ENCODE results near the gene MORF4L2. TPM values are rescaled to one million over a fixed set of nuclear protein-coding genes. Genes with fewer than 3 reads are reported as not detected.

MORF4L2 gene
- total and polyA plus RNA-seq, 2 experiments from 2014 or later: 311 to 315 TPM

- Mint-ChIP-seq H3K27ac (no peak overlapping the region), H3K4me3 (no peak overlapping the region), H3K4me1 (peaks cover 4% of the 10 kb centered on the region; the same call in 2 of the 3 replicates), H3K27me3 (ENCODE audit: insufficient read depth, low read depth, poor library complexity) (no peaks in the 10 kb centered on the region), H3K36me3 (ENCODE audit: low read depth) (no peaks in the 10 kb centered on the region), H3K9me3 (no peaks in the 10 kb centered on the region)
- no peaks in the 10 kb centered on the region for H3K79me2 ChIP-seq (replicated peaks; ENCODE audit: insufficient read depth)
- TF ChIP-seq, protein P1, sequence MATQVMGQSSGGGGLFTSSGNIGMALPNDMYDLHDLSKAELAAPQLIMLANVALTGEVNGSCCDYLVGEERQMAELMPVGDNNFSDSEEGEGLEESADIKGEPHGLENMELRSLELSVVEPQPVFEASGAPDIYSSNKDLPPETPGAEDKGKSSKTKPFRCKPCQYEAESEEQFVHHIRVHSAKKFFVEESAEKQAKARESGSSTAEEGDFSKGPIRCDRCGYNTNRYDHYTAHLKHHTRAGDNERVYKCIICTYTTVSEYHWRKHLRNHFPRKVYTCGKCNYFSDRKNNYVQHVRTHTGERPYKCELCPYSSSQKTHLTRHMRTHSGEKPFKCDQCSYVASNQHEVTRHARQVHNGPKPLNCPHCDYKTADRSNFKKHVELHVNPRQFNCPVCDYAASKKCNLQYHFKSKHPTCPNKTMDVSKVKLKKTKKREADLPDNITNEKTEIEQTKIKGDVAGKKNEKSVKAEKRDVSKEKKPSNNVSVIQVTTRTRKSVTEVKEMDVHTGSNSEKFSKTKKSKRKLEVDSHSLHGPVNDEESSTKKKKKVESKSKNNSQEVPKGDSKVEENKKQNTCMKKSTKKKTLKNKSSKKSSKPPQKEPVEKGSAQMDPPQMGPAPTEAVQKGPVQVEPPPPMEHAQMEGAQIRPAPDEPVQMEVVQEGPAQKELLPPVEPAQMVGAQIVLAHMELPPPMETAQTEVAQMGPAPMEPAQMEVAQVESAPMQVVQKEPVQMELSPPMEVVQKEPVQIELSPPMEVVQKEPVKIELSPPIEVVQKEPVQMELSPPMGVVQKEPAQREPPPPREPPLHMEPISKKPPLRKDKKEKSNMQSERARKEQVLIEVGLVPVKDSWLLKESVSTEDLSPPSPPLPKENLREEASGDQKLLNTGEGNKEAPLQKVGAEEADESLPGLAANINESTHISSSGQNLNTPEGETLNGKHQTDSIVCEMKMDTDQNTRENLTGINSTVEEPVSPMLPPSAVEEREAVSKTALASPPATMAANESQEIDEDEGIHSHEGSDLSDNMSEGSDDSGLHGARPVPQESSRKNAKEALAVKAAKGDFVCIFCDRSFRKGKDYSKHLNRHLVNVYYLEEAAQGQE (IDR thresholded peaks at IDR 0.05; ENCODE audit: unreplicated experiment): no peak
- TF ChIP-seq EZH2 (IDR thresholded peaks at IDR 0.05; ENCODE audit: low read depth, unreplicated experiment): no peak
- TF ChIP-seq JUNB (IDR thresholded peaks at IDR 0.05; ENCODE audit: unreplicated experiment): no peak
- no peak for TF ChIP-seq POLR2AphosphoS5 (IDR thresholded peaks at IDR 0.05; ENCODE audit: low read depth)
- no peak for TF ChIP-seq ZNF462 (CRISPR knock-in tag; IDR thresholded peaks at IDR 0.05)
- TF ChIP-seq, protein P2, sequence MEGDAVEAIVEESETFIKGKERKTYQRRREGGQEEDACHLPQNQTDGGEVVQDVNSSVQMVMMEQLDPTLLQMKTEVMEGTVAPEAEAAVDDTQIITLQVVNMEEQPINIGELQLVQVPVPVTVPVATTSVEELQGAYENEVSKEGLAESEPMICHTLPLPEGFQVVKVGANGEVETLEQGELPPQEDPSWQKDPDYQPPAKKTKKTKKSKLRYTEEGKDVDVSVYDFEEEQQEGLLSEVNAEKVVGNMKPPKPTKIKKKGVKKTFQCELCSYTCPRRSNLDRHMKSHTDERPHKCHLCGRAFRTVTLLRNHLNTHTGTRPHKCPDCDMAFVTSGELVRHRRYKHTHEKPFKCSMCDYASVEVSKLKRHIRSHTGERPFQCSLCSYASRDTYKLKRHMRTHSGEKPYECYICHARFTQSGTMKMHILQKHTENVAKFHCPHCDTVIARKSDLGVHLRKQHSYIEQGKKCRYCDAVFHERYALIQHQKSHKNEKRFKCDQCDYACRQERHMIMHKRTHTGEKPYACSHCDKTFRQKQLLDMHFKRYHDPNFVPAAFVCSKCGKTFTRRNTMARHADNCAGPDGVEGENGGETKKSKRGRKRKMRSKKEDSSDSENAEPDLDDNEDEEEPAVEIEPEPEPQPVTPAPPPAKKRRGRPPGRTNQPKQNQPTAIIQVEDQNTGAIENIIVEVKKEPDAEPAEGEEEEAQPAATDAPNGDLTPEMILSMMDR (conservative IDR thresholded peaks at IDR 0.05; ENCODE audit: low read depth in 2 of 2): no peak
- TF ChIP-seq CREB1 (CRISPR knock-in tag; IDR thresholded peaks at IDR 0.05; ENCODE audit: low read depth): no peak
- TF ChIP-seq ZNF114 (CRISPR knock-in tag; IDR thresholded peaks at IDR 0.05): no peak
- TF ChIP-seq NANOG (IDR thresholded peaks at IDR 0.05; ENCODE audit: borderline replicate concordance): no peak
- no peak for TF ChIP-seq EZH2phosphoT487 (IDR thresholded peaks at IDR 0.05; ENCODE audit: unreplicated experiment)
- TF ChIP-seq STAT1 (IDR thresholded peaks at IDR 0.05; ENCODE audit: unreplicated experiment): no peak
- no peak for TF ChIP-seq ZNF331 (CRISPR knock-in tag; IDR thresholded peaks at IDR 0.05; ENCODE audit: low read depth)
- no peak for TF ChIP-seq ETS1 (IDR thresholded peaks at IDR 0.05)
- no peaks in the 10 kb centered on the region for H3F3A ChIP-seq (replicated peaks; ENCODE audit: low read depth)
- ATAC-seq (no peak), DNase-seq (ENCODE audit: low spot score) (no peak)
- no peaks in the 10 kb centered on the region for H4K20me1 ChIP-seq (replicated peaks; ENCODE audit: insufficient read depth)
- no peaks in the 10 kb centered on the region for H3K36me3 ChIP-seq (ENCODE audit: insufficient read depth)
- no peak overlapping the region for H3K27ac ChIP-seq (ENCODE audit: low read depth)
- no peaks in the 10 kb centered on the region for H3K27me3 ChIP-seq (ENCODE audit: insufficient read depth)
- H2AFZ ChIP-seq: no peak overlapping the region
- H3K4me1 ChIP-seq (ENCODE audit: insufficient read depth): no peaks in the 10 kb centered on the region
- H3K9me2 ChIP-seq (ENCODE audit: insufficient read depth): no peaks in the 10 kb centered on the region
- H3K4me3 ChIP-seq: no peak overlapping the region
- no peak overlapping the region for H3K4me2 ChIP-seq
Measured at GRCh38 chrX:103669745-103670144, 16.8 kb downstream of the MORF4L2 start.

All from GM23338 (cell line).